Upper lobe of right lung (tissue), 1 donor: ENCODE data around the gene NAPB. TPM values are rescaled to one million over a fixed set of nuclear protein-coding genes. Genes with fewer than 3 reads are reported as not detected.
"Not testable (repeated sequence)": the region's sequence is repeated elsewhere in the genome, so short reads cannot be mapped to it uniquely, and the experiment has no call there.

Source experiments
- ATAC-seq: fragments of 200-7000 bp; cut with Tn5 transposase; one replicate; pipeline ENCODE4 v1.9.1; 2020; ENCODE audit warnings: mild to moderate bottlenecking, moderate library complexity
- DNase-seq: peaks from one replicate; pipeline ENCODE4 v3.0.0-alpha.2; 2020
- H3K27ac ChIP-seq: fragments of 200-600 bp; one replicate; pipeline ENCODE4 v1.8.0; 2022
- H3K27me3 ChIP-seq: fragments of 200-600 bp; one replicate; pipeline ENCODE4 v1.8.0; 2022; ENCODE audit warnings: mild to moderate bottlenecking
- H3K36me3 ChIP-seq: fragments of 200-600 bp; one replicate; pipeline ENCODE4 v1.8.0; 2022
- H3K4me1 ChIP-seq: fragments of 200-600 bp; one replicate; pipeline ENCODE4 v1.8.0; 2022
- H3K4me3 ChIP-seq: fragments of 200-600 bp; one replicate; pipeline ENCODE4 v1.8.0; 2022; ENCODE audit warnings: mild to moderate bottlenecking
- H3K9me3 ChIP-seq: fragments of 200-600 bp; one replicate; pipeline ENCODE4 v1.8.0; 2022
- intact Hi-C: fragments of 100-400 bp; cut with DNase I; formaldehyde crosslinking; loops from one replicate; pipeline ENCODE4 v1.11.0; 2022
- total RNA-seq: library from RNA; stranded (reverse); fragmentation: NEBNext Ultra II Directional; extraction: Animal tissue kit (Norgen Biotek cat#: 25700); gene quantifications from one replicate; pipeline ENCODE4 v1.2.1, GENCODE V29; 2021
- TF ChIP-seq, protein P1 (sequence below): fragments of 200-600 bp; IDR thresholded peaks from one replicate; pipeline ENCODE4 v1.8.0; 2022; ENCODE audit warnings: antibody characterized with exemption
- donor health status: DM: no; HTN: yes; CAD: no; lungs with severe emphysema.

The NAPB gene
- total RNA-seq, 1 donor from 2014 or later = 10.8 TPM

DNA sequence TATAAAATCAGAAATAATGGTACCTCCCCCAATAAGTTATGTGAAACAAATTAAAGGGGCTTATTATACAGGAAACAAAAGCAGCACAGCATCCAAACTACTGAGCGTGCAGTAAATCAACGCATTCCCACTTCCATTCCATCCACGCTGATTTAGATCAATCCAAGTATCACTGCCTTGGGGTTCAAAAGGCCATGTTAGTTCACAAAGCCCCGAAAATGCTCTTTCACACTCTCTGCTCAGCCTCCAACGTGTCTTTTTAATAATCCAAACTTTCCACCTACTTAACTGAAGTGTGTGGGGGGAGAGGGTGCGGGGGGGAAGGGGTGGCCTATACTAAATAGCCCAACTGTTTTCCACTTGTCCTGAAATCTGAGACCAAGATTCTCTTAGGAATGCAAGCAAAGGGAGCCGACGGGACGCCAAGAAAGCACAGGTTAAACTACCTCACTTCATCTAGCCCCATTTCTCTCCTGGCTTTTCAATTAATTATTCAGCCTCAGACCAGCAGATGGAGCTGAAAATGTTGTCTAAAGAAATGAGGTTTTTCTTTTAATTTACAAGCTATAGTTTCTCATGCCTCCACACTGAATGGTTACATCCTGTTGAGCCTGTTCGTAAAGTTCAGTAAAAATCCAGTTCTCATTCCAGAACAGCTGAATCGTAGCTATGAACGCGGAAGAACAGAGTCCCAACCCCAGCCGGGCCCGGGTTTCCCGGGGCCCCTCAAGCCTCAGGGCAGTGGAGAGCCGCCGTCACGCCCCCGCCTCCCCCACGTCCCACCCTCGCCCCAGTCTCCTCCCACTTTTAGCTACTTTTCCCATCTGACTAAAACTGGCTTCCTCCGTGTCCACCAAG lies 71.7 kb downstream of the NAPB start:
- Histone ChIP-seq H3K9me3 (no peaks in the 10 kb centered on the region), H3K27me3 (no peaks in the 10 kb centered on the region), H3K4me3 (peak overlapping the region; percentile 100), H3K4me1 (peaks cover 21% of the 10 kb centered on the region), H3K27ac (peak overlapping the region; percentile 99), H3K36me3 (peaks cover 8% of the 10 kb centered on the region)
- intact Hi-C loops = no loop called here
- TF ChIP-seq, protein P1, sequence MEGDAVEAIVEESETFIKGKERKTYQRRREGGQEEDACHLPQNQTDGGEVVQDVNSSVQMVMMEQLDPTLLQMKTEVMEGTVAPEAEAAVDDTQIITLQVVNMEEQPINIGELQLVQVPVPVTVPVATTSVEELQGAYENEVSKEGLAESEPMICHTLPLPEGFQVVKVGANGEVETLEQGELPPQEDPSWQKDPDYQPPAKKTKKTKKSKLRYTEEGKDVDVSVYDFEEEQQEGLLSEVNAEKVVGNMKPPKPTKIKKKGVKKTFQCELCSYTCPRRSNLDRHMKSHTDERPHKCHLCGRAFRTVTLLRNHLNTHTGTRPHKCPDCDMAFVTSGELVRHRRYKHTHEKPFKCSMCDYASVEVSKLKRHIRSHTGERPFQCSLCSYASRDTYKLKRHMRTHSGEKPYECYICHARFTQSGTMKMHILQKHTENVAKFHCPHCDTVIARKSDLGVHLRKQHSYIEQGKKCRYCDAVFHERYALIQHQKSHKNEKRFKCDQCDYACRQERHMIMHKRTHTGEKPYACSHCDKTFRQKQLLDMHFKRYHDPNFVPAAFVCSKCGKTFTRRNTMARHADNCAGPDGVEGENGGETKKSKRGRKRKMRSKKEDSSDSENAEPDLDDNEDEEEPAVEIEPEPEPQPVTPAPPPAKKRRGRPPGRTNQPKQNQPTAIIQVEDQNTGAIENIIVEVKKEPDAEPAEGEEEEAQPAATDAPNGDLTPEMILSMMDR = peak; percentile 53
- DNase-seq (peak; percentile 91), ATAC-seq (peak; percentile 79)

DNA sequence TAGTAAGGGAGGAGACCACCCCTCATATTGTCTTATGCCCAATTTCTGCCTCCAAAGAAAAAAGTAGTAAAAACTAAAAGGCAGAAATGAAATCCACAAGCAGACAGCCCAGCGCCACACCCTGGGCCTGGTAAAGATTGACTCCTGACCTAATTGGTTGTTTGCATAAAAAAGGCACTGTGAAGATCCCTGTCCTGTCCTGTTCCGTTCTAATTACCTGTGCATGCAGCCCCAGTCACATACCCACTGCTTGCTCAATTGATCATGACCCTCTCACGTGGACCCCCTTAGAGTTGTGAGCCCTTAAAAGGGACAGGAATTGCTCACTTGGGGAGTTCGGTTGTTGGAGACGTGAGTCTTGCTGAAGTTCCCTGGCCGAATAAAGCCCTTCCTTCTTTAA lies 72.8 kb downstream of the NAPB start:
- H3K27ac ChIP-seq, ATAC-seq, H3K27me3 ChIP-seq, H3K36me3 ChIP-seq, H3K4me3 ChIP-seq, intact Hi-C loops, H3K9me3 ChIP-seq, DNase-seq: not testable (repeated sequence)
- peaks cover 21% of the 10 kb centered on the region for H3K4me1 ChIP-seq

DNA sequence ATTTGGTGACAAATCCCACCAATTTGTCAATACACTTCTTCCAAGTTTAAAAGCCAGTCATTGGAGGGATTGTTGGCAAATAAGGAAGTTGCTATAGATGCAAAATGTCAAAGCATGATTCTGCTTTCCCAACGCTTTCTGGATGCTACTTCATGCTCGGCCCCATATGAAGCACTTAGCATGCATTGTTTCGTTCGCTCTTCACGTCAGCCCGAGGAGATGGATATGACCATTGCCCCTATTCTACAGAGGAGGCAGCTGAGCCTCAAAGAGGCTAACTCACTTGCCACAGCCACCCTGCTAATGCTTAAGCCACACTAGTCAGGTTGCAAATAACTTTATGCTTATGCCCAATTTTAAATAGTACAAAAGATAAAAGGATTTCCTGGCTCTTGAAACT lies 73.5 kb downstream of the NAPB start:
- Histone ChIP-seq H3K9me3 (no peaks in the 10 kb centered on the region), H3K36me3 (no peaks in the 10 kb centered on the region), H3K4me1 (peaks cover 21% of the 10 kb centered on the region), H3K27ac (no peak overlapping the region), H3K27me3 (no peaks in the 10 kb centered on the region), H3K4me3 (no peak overlapping the region)
- ATAC-seq (no peak), DNase-seq (no peak)
- intact Hi-C loops = no loop called here
- TF ChIP-seq, protein P1 = no peak

DNA sequence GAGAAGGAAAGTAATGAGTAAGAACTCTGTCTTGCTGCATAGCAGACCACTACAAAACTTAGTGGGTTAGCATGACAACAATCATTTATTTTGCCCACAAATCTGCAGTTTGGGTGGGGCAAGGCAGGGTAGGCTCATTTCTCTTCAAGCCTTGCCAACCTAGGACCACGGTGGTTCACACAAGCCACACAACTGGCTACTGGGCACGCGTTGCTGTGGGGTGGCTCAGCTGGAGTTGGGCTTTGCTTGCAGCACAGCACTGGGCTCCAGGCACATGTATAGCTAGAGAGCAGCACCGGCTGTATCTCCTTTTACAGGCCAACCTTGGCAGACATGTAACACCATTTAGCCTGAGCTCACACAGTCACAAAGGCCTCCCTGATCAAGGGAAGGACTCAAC lies 75.3 kb downstream of the NAPB start:
- H3K4me1 ChIP-seq = peaks cover 8% of the 10 kb centered on the region
- H3K27ac ChIP-seq = no peak overlapping the region
- no peaks in the 10 kb centered on the region for H3K27me3 ChIP-seq
- H3K9me3 ChIP-seq = no peaks in the 10 kb centered on the region
- TF ChIP-seq, protein P1 = no peak
- intact Hi-C loops = no loop called here
- DNase-seq (no peak), ATAC-seq (no peak)
- H3K36me3 ChIP-seq = no peaks in the 10 kb centered on the region
- H3K4me3 ChIP-seq = no peak overlapping the region

DNA sequence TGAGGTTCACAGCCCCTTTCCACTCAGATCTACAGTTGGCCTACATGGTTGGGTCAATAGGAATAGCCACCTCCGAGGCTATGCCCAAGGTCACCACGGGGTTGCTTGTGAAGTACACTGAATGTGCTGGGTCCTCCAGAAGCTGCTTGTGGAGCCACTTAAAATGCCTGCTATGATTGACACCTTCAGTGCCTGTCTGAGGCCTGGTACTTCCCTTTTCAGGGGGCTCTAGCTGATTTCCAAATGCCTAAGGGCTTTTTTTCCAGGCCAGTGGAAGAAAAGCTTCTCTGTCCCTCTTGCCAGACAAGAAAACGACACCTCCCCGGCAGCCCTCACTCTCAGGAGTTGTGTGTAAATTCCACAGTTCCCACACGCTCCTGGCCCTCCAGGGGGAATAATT lies 77.0 kb downstream of the NAPB start:
- intact Hi-C loops = loop anchor here (5.0 kb wide), 1 partner anchor 647 kb away; no protein-coding TSS in a partner anchor
- no peak overlapping the region for H3K4me3 ChIP-seq
- peaks cover 5% of the 10 kb centered on the region for H3K4me1 ChIP-seq
- DNase-seq (no peak), ATAC-seq (no peak)
- H3K27ac ChIP-seq = no peak overlapping the region
- H3K36me3 ChIP-seq = no peaks in the 10 kb centered on the region
- TF ChIP-seq, protein P1 = no peak
- no peaks in the 10 kb centered on the region for H3K27me3 ChIP-seq
- H3K9me3 ChIP-seq = no peaks in the 10 kb centered on the region

DNA sequence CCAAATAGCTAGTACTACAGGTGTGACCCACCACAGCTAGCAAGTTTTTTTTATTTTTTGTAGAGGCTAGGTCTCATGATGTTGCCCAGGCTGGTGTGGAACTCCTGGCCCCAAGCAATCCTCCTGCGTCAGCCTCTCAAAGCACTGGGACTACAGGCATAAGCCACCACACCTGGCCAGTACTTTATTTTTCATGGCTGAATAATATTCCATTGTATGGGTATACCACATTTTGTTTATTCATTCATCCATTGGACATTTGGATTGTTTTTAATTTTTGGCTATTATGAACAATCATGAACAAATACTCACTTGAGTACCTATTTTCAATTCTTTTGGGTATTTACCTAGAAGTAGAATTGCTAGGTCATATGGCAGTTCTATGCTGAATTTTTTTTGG lies 77.7 kb downstream of the NAPB start:
- H3K27ac ChIP-seq = no peak overlapping the region
- no peaks in the 10 kb centered on the region for H3K4me1 ChIP-seq
- no peak overlapping the region for H3K4me3 ChIP-seq
- TF ChIP-seq, protein P1 = no peak
- H3K27me3 ChIP-seq = no peaks in the 10 kb centered on the region
- H3K9me3 ChIP-seq = no peaks in the 10 kb centered on the region
- no peak for DNase-seq
- H3K36me3 ChIP-seq = no peaks in the 10 kb centered on the region
- intact Hi-C loops = loop anchor here (5.0 kb wide), 1 partner anchor 646 kb away; no protein-coding TSS in a partner anchor
- no peak for ATAC-seq
